Iris pigment epithelial cell (primary cell): ENCODE results near the gene RET.

ENCODE experiments used
- DNase-seq: peaks from one replicate; pipeline ENCODE4 v3.0.0-alpha.2; 2011; ENCODE audit warnings: low read depth

The RET gene

DNA sequence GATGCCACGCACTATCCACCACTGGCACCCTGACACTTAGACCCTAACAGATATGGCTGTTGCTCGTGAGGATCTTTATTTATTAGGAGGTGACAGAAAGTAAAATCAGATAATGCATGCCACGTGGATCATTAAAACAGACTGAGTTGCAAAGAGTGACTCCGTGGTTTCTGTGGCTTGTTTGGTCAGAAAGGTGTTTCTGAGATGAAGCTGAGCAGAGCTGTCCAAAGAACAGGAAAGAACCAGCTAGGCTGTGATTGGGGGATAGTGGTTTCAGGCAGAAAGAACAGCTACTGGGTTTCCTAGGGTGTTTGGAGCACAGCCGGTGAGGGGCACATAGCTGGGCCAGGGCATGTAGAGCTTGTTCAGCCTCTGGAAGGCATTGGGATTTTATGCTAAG lies 95.8 kb downstream of the RET start:
- DNase-seq = no peak

DNA sequence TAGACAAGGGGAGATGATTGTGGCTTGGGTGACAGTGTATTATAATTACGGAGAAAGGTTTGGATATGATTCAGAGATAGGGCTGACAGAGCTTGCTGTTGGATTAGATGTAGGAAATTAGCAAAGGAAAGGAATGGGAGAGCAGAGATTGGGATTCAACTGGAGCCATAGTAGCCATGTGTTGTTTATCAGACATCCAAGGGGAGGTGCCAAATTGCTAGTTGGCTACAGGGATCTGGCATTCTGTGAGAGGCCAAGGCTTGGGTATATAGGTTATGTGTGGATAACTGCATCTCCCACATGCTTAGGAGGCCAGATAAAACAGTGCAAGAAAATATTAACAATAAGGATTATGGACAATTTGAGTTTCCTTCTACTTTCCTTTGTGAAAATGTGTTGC lies 96.3 kb downstream of the RET start:
- no peak for DNase-seq

DNA sequence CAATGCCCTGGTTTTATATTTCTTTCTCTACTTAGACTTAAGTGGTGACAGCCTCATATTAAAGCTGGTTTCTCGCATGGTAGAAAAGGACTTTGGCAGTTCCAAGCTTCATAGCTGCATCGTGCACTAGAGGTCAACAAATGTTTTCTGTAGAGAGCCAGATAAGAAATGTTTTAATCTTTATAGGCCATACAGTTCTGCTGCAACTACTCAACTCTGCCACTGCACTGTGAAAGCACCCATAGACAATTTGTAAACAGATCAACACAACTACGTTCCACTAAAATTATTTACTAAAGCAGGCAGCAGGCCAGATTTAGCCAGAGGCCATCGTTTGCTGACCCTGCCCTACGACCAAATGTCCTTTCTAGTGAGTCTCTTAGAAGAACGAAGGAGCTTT lies 98.1 kb downstream of the RET start:
- no peak for DNase-seq

DNA sequence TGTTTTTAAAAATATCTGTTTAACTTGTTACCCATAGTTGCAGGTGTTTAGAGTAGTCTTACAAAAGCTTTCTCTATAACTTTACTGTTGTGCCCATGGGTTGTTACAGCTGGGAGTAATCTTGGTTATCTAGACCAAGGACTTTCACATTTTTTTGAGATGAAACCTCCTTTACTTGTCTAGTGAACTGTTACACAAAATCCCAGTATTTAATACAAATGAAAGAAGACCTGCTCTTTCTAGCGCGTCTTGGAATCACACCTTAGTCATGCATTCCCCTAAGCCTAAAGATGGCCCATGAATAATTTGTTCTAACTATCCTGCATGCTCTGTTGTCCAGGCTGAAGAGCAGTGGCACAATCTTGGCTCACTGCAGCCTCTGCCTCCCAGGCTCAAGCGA lies 99.4 kb downstream of the RET start:
- peak; percentile 25 for DNase-seq

DNA sequence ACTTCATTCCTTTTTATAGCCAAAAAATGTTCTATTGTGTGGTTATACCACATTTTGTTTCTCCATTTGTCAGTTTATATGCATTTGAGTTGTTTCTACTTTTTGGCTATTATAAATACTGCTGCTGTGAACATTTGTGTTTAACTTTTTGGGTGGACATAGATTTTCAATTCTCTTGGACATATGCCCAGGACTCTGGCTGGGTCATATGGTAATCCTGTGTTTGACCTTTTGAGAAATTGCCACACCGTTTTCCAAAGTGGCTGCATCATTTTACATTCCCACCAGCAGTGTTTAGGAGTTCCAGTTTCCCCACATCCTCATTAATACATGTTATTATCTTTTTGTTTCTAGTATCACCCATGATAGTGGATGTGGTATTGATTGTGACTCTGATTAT lies 100.7 kb downstream of the RET start:
- peak; percentile 40 for DNase-seq
